Stimulated activated CD8-positive, alpha-beta memory T cell treated with anti-CD3 and anti-CD28 coated beads, Interleukin-4, amount 100 ng/mL, for 1 hour (primary cell): ENCODE measurements around the gene SLC35F4.

Experiments used
- DNase-seq, 2 donors: peaks; one replicate each; pipeline ENCODE4 v3.0.0-alpha.2; 2020; ENCODE audit warnings: low read depth in 2 of 2, low spot score in 1 of 2

SLC35F4 gene

GRCh38 chr14:57549765-57550420 lies 316.0 kb downstream of the SLC35F4 start:
- no peak for DNase-seq

GRCh38 chr14:57549016-57549564 lies 316.8 kb downstream of the SLC35F4 start:
- DNase-seq = no peak

DNA sequence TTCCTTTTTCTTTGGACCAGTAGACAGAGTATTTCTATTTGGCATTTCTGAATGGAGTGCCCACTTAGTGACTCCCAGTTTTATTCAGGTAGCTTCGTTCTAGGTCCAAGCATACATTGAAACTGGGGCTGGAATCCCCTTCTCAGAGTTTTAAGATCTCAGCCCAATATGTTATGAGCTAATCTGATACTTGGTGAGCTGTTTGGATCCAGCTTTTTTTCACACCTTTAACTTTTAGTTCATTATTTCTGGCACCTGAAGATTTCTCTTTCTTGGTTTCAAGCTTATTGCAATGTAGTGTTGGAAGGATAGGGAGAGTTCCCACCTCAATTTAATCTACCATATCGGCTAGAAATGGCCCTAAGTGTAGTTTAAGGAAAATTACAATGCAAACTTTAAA lies 318.8 kb downstream of the SLC35F4 start:
- no peak for DNase-seq

DNA sequence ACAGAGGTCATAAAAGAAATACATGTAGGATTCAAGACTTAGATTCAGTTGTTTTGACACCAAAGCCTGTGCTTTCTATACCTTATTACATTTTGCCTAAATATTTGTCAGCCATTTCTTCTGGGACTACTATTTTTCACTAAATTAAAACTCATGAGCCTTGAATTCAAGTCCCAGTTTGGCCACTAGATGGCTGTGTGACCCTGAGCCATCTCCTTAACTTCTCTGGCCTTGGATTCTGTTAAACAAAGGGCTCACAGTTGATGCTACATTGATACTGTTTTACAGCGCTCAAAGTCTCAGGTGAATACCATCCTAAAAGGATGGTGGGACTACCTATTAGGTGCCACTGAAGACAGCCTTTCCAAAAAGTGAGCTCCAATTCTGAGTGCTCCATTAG lies 332.7 kb downstream of the SLC35F4 start:
- DNase-seq = no peak

- DNase-seq = no peak
Observed at GRCh38 chr14:57530571-57530970, 335.3 kb downstream of the SLC35F4 start.

GRCh38 chr14:57526942-57527341 lies 338.9 kb downstream of the SLC35F4 start:
- DNase-seq = no peak

- no peak for DNase-seq
Observed at GRCh38 chr14:57519043-57519442, 346.8 kb downstream of the SLC35F4 start.
